ENCODE results near the gene C17orf107.

The C17orf107 gene

DNA sequence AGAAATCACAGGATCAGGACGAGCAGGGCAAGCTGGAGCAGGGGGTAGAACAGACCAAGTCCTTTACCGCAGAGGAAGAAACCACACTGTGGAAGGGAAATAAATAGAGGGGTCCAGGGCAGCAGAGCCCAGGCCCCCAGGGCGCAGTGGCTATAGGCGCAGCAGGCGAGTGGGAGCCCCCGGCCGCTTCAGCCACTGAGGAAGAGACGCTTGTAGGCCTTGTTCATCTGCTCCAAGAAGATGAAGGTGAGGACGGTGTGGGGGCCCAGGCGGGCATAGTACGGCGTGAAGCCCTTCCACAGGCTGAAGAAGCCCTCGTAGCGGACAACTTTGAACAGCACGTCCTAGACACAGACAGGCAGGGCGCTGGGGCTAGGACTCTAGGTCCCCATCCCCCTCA is 38.2 kb downstream of the C17orf107 start:
- DNase-seq: no peak

DNA sequence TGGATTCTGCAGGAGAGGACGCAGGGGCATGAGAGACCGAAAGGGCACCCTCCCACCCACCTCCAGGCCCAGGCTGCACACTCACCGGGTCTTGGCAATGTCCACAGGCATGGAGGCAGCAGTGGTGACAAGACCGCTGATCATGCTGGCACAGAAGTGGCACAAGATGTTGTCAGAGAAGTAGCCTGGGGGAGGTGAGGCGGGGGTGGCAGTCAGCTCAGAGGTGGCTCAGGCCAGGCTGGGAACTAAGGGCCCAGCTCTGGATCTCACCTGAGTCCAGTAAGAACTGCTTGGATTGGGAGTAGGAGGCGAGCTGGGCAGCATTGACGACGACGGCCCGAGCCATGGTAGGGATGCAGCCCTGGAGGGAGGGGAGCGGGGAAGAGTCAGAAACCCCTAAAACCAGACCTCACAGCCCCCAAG is 38.7 kb downstream of the C17orf107 start:
- DNase-seq: no peak

DNA sequence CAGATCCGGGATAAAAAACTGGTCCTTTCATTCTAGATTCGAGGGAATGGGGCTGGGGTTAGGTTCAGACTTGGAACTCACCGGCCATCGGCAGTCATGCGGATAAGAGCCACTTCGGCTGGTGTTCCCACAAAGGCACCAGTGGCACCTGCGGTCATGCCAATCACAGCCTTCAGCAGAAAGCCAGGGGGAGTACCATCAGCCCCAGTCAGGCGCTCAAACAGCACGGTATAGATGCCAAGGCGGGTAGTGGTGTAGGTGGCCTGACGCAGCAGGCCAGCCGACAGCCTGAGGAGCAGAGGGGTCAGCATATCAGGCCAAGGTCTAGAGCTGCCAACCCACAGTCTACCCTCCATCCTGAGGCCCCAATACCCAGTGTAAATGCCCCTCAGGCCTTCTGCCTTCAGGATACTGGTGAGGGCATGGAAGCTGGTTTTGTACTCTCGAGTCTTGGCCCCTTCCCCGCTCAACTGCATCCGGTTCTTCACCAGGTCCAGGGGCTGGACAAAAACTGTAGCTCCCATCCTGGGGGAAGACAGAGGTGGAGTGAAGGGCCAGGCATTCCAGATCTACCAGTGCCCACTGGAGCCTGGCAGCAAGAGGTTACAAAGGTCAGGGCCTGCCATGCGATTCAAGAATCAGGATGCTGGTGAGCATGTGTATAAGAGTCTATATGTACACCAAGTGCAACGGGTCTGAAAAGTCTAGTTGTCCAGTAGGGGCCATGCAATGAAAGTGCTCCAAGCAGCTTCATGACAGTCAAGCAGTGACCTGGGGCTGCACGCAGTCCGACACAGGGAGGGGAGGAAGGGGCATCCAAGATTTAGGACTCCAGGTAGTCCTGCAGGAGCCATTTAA is 39.6 kb downstream of the C17orf107 start:
- DNase-seq: no peak

DNA sequence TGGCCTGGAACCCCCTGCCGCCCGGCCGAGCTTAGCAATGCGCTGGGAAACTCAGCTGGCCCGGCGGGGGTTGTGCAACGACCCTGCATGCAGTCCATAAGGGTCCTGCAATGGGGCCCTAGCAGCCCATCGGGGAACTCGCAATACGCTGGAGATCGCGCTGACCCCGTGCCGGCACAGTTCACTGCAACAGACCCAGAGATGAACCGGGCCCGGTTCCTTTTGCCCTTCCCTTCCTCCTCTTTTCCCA is 40.1 kb downstream of the C17orf107 start:
- no peak for DNase-seq

DNA sequence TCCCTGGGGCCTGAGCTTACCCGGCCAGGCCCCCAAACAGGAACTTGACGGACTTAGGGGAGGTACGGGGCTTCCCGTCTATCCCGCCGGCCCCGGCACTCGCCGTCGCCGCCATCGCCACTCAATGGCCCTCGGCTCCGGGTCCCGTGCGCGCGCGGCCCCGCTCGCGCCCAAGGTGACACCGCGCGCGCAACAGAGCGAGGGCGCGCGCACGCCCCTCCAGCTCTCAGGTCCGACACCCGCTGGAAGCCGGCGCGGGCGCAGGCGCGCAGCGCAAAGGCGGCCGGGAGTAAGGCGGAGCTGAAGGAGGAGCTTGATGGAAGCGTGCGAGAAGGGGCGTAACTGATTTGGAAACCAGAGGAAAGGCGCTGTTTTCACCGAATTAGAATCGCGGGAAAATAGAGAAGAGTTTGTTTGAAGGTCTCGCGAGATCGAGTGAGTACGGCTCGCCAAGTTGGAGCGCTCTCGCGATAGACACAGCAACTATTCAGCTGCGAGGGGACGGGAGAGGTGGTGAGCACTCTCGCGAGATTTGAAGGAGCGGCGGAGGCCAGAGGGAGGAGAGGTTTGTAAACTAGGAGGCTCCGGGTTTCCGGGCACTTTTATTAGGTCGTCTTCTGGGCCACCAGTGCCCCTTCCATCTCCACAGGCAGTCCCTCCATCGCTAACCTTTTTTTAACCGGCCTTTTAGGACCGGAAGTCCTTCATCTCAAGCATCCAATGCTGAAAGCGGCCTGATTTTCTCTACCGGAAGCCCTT is 40.6 kb downstream of the C17orf107 start, which contains the start of the genes RNF167 and SLC25A11:
Gene RNF167 (plus strand): TSS at position 473 of the 759 bp plus-strand sequence. CDS start 642 bp downstream, outside the sequence.
Gene SLC25A11 (minus strand): TSS at position 251 of the 759 bp plus-strand sequence. CDS start 136 bp downstream, at position 115.
- peak; percentile 100 for DNase-seq

DNA sequence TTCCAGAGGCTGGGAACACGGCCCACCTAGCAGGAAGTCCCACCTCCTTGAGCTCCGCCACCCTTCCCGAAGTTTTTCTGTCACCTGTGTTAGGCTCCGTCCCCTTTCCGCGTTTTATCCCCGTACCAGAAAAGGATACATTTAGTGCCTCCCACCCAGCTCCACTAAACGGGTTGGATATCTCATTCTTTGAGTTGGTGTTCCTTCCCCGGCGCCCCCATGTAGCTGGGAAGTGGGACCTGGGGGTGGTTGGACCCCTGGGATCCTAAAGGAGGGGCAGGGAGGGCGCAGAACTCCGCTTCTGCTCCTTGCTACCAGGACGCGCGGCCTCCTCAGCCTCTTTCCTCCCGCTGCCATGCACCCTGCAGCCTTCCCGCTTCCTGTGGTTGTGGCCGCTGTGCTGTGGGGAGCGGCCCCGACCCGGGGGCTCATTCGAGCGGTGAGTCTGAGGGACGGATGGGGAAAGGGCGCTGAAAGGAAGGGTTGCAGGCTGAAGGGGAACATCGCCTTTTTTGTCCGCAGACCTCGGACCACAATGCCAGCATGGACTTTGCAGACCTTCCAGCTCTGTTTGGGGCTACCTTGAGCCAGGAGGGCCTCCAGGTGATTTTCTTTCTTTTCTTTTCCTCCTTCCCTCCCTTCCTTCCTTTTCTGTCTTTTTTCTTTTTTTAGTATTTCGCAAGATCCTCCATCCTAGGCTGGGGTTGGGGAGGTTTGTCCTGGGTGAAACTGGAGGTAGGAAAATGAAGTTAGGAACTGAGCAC is 41.4 kb downstream of the C17orf107 start:
- no peak for DNase-seq

DNA sequence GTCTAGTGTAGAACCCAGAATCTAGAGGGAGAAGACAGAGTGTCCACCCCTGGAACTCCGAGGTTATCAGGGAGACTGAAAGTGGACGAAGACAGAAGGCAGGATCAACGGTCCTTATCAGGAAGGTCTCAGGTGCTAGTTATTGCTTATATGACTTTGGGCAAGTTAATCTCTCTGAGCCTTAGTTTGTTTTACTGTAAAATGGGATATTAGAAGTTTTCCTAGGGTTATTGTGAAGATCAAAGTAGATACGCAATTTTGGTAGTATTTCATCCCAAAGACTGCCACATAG is 41.9 kb downstream of the C17orf107 start:
- no peak for DNase-seq

DNA sequence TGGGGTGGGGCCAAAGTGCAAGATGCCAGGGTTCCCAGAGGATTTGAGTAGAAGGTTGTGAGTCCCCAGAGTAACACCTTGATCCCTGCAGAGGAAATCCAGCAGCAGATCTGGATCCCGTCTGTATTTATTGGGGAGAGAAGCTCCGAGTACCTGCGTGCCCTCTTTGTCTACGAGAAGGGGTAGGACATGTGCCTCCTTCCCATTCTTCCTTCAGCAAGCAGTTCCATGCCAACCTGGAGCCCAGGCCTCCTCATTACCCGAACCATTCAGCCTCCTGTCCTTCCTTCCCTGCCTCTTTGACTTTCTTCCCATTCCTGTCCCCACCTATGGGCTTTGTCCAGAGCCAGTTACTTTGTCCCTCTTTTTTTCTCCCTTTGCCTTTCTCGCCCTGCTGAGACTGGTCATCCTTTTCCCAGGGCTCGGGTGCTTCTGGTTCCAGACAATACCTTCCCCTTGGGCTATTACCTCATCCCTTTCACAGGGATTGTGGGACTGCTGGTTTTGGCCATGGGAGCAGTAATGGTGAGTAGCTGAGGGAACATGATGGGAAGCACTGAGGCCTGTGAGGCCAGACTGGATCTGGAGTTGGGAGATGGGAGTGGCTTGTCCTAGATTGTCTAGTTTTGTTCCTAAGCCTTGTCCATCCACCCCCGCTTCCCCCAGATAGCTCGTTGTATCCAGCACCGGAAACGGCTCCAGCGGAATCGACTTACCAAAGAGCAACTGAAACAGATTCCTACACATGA is 43.6 kb downstream of the C17orf107 start:
- no peak for DNase-seq

DNA sequence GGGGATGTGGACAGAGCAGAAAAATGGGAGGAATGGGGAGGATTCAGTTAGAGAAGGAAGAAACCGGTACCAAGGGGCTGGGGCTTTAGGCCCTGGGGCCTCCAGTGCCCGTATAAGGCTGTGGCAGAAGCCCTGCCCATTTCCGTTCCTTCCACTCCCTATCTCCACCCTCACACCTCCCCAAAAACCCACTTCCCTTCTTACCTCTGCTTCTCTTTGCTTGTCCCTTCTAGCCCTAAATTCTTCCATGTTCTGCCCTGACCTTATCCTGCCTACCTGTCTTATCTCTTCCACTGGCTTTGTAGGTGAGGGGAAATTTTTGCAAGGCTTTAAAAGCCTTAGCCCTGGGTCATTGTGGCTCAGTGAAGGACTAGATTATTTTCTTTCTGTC is 44.8 kb downstream of the C17orf107 start:
- no peak for DNase-seq

DNA sequence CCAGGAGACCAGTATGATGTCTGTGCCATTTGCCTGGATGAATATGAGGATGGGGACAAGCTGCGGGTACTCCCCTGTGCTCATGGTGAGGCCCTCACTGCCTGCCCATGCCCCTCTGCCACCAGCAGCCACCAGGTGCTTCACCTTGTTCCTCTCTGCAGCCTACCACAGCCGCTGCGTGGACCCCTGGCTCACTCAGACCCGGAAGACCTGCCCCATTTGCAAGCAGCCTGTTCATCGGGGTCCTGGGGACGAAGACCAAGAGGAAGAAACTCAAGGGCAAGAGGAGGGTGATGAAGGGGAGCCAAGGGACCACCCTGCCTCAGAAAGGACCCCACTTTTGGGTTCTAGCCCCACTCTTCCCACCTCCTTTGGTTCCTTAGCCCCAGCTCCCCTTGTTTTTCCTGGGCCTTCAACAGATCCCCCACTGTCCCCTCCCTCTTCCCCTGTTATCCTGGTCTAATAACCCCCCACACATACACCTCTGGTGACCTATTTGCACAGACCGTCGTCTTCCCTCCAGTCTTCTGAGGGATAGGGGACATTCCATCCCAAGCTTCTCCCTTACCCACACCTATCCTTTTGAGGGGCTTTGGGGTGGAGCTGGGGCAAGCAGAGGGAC is 45.3 kb downstream of the C17orf107 start:
- DNase-seq: no peak

DNA sequence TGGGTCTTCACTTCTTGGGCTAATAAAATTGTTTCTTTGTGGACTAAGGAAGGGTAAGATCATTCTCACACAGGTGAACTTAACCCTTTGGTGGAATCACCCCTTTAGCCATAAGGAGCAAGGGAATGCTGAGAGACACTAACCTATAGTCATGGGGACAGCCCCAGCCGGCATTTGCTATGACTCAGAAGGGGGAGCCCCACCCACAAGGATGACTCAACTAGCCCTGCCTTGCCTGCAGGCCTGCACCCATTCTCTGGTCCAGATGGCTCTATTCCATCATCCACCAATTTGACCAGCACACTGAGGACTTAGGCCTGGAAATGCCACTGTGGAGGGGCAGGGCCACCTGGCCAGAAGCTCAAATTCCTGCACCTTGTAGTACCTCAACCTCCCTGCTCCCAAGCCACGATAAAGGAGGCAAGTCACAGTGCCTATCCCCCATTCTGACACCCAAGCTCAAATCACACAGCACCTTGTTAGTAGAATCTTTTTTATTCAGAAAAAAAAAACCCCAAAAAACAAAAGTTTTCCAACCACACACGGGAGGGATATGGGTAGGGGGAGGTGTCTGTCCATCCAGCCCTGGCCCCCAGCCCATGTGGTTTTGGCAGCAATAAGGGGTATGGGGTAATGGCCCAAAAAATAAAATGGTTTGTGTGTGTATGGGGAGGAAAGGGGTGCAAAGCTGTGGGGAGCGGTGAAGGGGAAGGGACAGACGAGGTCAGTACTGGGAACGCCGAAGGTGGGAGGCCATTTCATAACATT is 46.0 kb downstream of the C17orf107 start:
- no peak for DNase-seq

DNA sequence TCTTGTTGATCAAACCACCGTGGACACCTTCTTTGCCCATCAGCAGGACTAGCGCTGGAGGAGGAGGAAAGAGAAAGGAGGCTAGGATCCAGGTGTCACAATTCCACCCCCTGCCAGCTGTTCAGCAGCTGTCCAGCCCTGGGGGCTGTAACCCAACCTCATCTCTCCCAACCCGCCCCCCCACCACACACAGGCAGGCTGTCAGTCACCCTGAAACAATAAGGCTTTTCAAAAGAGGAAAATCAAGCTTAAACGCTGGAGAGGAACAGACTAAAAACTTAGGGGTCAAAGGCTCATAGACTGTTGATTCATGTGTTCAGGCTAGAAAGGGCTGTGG is 46.6 kb downstream of the C17orf107 start:
- no peak for DNase-seq

DNA sequence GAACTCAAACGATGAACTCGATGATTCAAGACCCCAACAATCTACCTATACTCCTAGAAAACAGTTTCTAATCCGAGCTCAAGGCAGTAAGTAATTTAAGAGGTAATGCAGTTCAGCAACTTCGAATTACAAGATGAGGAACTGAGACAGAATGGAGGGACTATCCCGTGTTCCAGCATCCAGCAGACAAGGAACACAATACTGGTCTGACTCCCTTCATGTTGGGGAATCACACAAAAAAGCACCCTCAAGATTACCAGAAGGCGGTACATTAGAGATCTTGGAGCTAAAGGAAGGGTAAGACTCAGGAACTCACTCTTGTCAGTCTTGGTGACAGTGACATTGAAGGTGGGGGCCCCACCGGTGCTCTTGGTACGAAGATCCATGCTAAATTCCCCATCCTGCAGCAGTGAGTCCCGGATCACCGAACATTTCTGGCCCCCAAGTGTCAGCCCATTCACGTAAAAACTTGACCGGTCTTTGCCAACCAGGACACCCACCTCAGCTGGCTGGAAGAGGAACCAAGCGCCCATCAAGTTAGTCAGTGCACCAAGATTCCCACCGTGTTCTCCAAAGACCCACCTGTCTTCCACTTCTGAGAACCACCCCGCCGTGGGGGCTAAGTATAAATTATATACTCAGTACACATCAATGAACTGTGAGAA is 47.1 kb downstream of the C17orf107 start:
- DNase-seq: no peak

DNA sequence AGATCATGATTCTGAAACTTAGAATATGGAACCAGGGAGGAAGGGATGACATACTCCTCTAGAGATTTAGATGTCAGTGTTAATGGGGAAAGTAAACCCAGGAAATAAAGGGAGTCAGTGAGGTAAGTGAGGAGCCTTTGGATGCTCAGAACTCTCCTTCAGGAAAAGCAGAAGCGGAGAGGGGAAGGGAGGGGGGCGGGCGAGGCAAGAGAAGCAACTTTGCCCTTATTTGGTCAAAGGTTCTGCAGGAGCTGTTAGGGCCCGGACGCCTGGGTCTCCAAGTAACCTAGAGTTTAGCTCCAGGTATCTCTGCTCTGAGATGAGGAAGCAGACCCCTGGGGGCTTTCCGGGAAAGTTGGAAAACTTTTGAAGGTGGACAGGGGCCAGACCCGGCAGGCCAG is 47.7 kb downstream of the C17orf107 start:
- DNase-seq: no peak

DNA sequence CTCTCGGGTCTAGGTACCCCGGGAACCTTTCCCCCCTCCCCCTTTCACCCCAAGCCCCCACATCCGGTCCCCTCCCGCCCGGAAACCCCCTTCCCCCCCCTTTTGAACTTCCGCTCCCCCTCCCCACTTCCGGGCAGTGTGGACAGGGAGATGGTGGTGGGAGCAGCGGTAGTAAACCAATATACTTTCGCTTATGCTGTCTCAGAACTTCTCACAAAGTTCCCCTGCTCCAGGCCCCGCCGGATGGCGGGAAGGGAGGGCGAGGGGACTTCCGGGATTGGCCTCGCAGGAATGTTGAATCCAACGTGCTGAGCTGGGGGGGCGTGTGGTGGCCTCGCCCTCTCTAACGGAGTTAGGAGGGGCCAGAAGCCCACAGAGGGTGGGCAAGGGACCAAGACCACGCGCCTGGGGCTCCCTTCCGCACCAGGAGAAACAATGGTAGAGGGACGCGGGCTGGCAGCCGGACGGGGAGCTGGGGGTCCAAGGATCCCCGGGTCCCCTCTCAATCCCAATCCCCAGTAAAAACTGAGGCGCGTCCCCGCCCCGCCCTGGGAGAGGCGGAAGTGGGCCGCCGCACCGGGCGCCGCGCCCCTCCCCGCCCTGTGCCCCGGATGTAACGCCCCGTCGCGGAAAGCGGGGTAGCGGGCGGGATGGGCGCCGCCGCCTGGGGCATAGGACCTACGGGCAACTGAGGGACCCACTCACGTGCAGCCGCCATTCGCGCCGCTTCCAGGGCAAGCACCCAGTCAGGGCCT is 48.3 kb downstream of the C17orf107 start:
- no peak for DNase-seq

DNA sequence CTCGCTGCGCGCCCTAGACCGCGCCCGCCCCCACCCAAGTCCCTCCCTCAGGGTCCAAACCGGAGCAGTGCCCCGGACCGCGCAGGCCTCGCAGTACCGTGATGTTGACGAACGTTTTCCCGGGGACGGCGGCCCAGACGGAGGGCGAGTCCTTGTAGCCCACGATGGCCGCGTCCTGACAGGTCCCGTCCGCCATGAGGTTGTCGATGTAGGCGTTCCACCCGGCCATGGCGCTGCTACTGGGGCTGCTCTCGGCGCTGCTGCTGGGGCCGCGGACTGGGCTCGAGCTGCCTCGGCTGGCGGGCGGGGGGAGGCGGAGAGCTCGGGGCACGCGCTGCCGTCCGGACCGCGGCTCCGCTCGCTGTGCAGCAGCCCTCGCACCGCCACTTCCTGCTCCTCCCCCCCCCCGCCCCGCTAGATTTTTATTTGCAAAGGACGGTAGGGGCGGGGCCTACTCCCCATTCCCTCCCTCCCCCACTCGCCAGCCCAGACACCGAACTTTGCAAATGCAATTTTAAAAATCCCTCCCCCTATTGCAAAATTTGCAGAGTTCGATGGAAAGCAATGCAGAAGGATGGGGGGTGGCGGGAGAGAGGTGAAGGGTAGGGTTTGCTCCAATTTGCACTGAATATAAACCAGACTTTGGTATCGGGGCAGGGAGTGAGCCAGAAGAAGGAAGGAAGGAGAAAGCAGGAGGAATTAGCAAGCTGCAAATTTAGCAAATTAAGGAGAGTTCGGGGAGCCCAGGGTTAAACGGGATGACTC is 49.0 kb downstream of the C17orf107 start, which contains the start of gene PFN1:
Gene PFN1 (minus strand): TSS at position 365 of the 765 bp plus-strand sequence. CDS start 136 bp downstream, at position 229.
- peak; percentile 76 for DNase-seq

DNA sequence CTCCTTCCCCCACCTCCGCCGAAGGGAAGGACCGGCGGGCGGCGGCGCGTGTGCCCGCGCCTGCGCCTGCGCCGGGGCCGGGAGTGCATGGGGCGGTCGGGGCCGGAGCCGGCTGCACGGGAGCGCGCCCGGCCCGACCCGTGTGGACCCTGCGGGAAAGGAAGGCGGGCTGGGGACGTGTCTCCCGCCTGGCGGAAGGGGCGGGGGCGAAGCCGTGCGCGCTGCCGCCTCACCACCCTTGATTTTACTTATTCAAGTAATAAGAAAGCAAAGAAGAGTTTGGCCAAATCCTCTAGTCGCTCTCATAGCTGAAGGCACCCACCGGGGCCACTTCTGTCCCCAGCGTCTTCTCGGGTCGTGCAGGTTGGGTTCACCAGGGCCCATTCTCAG is 49.6 kb downstream of the C17orf107 start:
- peak; percentile 77 for DNase-seq

DNA sequence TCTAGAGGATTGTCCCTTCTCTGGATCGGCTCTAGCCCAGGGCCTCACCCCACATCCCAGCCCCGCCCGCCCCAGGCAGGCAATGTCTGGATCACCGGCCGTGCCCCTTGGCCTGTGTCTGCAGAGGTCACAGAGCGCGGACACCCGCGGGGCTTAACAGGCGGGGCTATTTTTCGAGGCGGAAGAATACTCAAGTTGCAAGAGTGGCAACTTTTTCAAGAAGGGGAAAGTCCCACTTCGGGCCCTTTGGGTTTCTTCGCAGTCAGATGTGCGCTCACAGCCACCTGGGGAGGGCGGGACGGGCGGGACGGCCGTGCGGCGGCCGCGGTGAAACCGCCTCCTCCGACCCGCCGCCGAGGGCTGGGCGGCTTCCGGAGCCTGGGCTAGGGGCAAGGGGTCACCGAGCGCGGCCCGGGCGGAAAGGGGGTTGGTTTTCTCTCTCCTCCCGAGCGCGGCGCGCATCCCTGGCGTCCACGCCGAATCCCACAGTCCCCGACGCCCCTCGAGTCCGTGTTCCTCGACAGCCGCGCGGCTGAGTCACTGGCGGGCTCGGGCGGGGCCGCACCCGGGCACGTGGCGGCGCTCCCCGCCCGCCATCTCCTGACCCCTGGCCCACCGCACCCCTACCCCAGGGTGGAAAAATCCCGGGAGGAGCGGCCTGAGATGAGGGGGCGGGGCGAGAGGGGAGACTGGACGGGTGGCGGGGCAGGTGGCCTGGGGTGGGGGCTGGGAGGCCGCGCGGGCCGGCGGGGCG is 50.2 kb downstream of the C17orf107 start:
- peak; percentile 49 for DNase-seq
